ENCODE measurements around the gene ZIC4. TPM values are rescaled to one million over a fixed set of nuclear protein-coding genes. Genes with fewer than 3 reads are reported as not detected.

The ZIC4 gene
- total and polyA plus RNA-seq, 2 experiments from 2014 or later, result 0.17 TPM; not detected in 1

DNA sequence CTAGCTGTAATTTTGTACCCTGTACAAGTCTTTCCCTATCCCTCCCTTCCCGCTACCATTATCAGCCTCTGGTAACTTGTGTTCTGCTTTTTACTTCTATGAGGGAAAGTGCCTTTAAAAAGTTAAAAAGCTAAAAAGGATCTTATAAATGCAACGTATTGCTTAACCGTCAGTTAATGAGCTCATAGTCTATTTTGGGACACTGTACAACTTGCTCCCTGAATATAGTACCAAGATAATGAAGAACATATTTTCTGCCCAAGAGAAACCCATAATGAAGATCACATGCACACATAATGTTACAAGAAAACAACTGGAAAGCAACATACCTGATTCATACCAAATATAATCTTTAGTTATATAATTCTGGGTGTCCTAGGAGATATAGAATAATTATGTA, 25.4 kb upstream of the ZIC4 start:
- Histone ChIP-seq H3K4me2 (no peak overlapping the region), H3K27me3 (peaks cover 49% of the 10 kb centered on the region), H3K9me2 (replicated peaks; ENCODE audit: insufficient read depth) (no peaks in the 10 kb centered on the region), H3K4me1 (ENCODE audit: insufficient read depth) (no peaks in the 10 kb centered on the region), H3K27ac (no peak overlapping the region), H2AFZ (no peak overlapping the region), H3K79me2 (no peaks in the 10 kb centered on the region), H4K20me1 (ENCODE audit: insufficient read depth, poor library complexity, severe bottlenecking) (no peaks in the 10 kb centered on the region), H3K9me3 (ENCODE audit: low read depth) (no peaks in the 10 kb centered on the region), H3K4me3 (no peak overlapping the region), H3K36me3 (replicated peaks; ENCODE audit: insufficient read depth, low read depth) (no peaks in the 10 kb centered on the region)
- TF ChIP-seq, protein P1, sequence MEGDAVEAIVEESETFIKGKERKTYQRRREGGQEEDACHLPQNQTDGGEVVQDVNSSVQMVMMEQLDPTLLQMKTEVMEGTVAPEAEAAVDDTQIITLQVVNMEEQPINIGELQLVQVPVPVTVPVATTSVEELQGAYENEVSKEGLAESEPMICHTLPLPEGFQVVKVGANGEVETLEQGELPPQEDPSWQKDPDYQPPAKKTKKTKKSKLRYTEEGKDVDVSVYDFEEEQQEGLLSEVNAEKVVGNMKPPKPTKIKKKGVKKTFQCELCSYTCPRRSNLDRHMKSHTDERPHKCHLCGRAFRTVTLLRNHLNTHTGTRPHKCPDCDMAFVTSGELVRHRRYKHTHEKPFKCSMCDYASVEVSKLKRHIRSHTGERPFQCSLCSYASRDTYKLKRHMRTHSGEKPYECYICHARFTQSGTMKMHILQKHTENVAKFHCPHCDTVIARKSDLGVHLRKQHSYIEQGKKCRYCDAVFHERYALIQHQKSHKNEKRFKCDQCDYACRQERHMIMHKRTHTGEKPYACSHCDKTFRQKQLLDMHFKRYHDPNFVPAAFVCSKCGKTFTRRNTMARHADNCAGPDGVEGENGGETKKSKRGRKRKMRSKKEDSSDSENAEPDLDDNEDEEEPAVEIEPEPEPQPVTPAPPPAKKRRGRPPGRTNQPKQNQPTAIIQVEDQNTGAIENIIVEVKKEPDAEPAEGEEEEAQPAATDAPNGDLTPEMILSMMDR (IDR thresholded peaks at IDR 0.05; ENCODE audit: poor library complexity), result no peak
- TF ChIP-seq EZH2phosphoT487 (IDR thresholded peaks at IDR 0.05; ENCODE audit: low read depth, severe bottlenecking, unreplicated experiment), result no peak
- no peak for TF ChIP-seq EZH2 (IDR thresholded peaks at IDR 0.05; ENCODE audit: borderline replicate concordance)
- WGBS (ENCODE audit: low lambda C conversion rate, missing lambda C conversion rate), result 75% methylated on average over 3 of the region's 3 CpGs
- DNase-seq (ENCODE audit: low spot score), result no peak

- H3K27me3 ChIP-seq, result peaks cover 79% of the 10 kb centered on the region
- no peak overlapping the region for H3K4me2 ChIP-seq
- H3K36me3 ChIP-seq (replicated peaks; ENCODE audit: insufficient read depth, low read depth), result no peaks in the 10 kb centered on the region
- DNase-seq (ENCODE audit: low spot score), result no peak
- no peak overlapping the region for H3K27ac ChIP-seq
- no peaks in the 10 kb centered on the region for H3K9me2 ChIP-seq (replicated peaks; ENCODE audit: insufficient read depth)
- no peak overlapping the region for H3K4me3 ChIP-seq
- TF ChIP-seq, protein P1 (IDR thresholded peaks at IDR 0.05; ENCODE audit: poor library complexity), result no peak
- no peak for TF ChIP-seq EZH2phosphoT487 (IDR thresholded peaks at IDR 0.05; ENCODE audit: low read depth, severe bottlenecking, unreplicated experiment)
- TF ChIP-seq EZH2 (IDR thresholded peaks at IDR 0.05; ENCODE audit: borderline replicate concordance), result no peak
- H3K79me2 ChIP-seq, result no peaks in the 10 kb centered on the region
- H3K4me1 ChIP-seq (ENCODE audit: insufficient read depth), result no peaks in the 10 kb centered on the region
- H3K9me3 ChIP-seq (ENCODE audit: low read depth), result no peaks in the 10 kb centered on the region
- no peaks in the 10 kb centered on the region for H4K20me1 ChIP-seq (ENCODE audit: insufficient read depth, poor library complexity, severe bottlenecking)
- no peak overlapping the region for H2AFZ ChIP-seq
- 87% methylated on average over 2 of the region's 2 CpGs for WGBS (ENCODE audit: low lambda C conversion rate, missing lambda C conversion rate)
Measured at GRCh38 chr3:147428754-147429153, 22.4 kb upstream of the ZIC4 start.

DNA sequence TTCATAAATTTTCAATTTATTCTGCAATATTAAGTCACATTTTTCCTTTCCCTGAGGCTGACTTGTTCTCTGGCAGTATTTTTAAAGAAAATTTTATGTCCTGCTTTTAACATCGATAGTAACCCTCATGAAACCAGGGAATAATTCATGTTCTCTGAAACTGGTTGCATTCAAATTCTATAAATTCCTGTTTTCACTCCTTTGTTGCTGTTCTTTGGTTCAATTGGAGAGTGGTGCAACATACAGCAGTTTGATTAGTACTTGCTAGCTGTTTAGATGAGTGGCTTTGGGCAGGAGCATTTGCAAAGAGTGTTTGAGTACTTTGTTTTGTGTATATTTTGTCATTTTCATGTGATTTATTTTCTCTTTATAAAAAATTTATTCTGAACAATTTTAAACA, 22.0 kb upstream of the ZIC4 start:
- Histone ChIP-seq H3K27me3 (peaks cover 79% of the 10 kb centered on the region), H4K20me1 (ENCODE audit: insufficient read depth, poor library complexity, severe bottlenecking) (no peaks in the 10 kb centered on the region), H3K4me1 (ENCODE audit: insufficient read depth) (no peaks in the 10 kb centered on the region), H3K79me2 (no peaks in the 10 kb centered on the region), H3K4me3 (no peak overlapping the region), H3K9me3 (ENCODE audit: low read depth) (no peaks in the 10 kb centered on the region), H3K36me3 (replicated peaks; ENCODE audit: insufficient read depth, low read depth) (no peaks in the 10 kb centered on the region), H3K9me2 (replicated peaks; ENCODE audit: insufficient read depth) (no peaks in the 10 kb centered on the region), H2AFZ (no peak overlapping the region), H3K27ac (no peak overlapping the region), H3K4me2 (no peak overlapping the region)
- 74% methylated on average over 1 of the region's 1 CpG for WGBS (ENCODE audit: low lambda C conversion rate, missing lambda C conversion rate)
- no peak for DNase-seq (ENCODE audit: low spot score)
- TF ChIP-seq EZH2phosphoT487 (IDR thresholded peaks at IDR 0.05; ENCODE audit: low read depth, severe bottlenecking, unreplicated experiment) (no peak), EZH2 (IDR thresholded peaks at IDR 0.05; ENCODE audit: borderline replicate concordance) (no peak)
- TF ChIP-seq, protein P1 (IDR thresholded peaks at IDR 0.05; ENCODE audit: poor library complexity), result no peak

DNA sequence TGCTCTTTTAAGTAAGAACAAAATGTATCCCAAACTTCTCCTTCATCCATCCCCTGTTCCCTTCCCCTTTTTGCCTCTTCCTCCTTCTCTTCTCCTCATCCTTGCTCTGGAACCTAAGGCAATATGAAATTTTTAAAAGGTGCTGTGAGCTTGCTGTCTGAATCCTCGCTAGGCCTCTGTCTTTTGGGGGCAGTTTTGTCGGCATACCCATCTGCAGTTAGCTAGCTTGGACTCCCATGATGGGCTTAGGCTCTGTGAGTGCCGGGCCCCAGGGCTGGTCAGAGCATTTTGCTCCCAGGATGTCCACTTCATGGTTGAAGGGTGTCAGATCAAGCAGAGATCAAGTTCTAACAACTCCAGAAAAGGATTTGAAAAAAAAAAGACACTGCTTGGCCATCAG, 21.4 kb upstream of the ZIC4 start:
- H3K27ac ChIP-seq, result no peak overlapping the region
- H3K9me2 ChIP-seq (replicated peaks; ENCODE audit: insufficient read depth), result no peaks in the 10 kb centered on the region
- WGBS (ENCODE audit: low lambda C conversion rate, missing lambda C conversion rate), result 61% methylated on average over 3 of the region's 3 CpGs
- no peak for DNase-seq (ENCODE audit: low spot score)
- H3K9me3 ChIP-seq (ENCODE audit: low read depth), result no peaks in the 10 kb centered on the region
- H3K79me2 ChIP-seq, result no peaks in the 10 kb centered on the region
- no peak overlapping the region for H3K4me2 ChIP-seq
- H3K36me3 ChIP-seq (replicated peaks; ENCODE audit: insufficient read depth, low read depth), result no peaks in the 10 kb centered on the region
- TF ChIP-seq EZH2phosphoT487 (IDR thresholded peaks at IDR 0.05; ENCODE audit: low read depth, severe bottlenecking, unreplicated experiment) (no peak), EZH2 (IDR thresholded peaks at IDR 0.05; ENCODE audit: borderline replicate concordance) (no peak)
- TF ChIP-seq, protein P1 (IDR thresholded peaks at IDR 0.05; ENCODE audit: poor library complexity), result no peak
- H3K4me3 ChIP-seq, result no peak overlapping the region
- no peaks in the 10 kb centered on the region for H3K4me1 ChIP-seq (ENCODE audit: insufficient read depth)
- peaks cover 80% of the 10 kb centered on the region for H3K27me3 ChIP-seq
- H2AFZ ChIP-seq, result no peak overlapping the region
- H4K20me1 ChIP-seq (ENCODE audit: insufficient read depth, poor library complexity, severe bottlenecking), result no peaks in the 10 kb centered on the region
